Small intestine (tissue), 7 donors: ENCODE data around the gene TMEM50B. TPM values are rescaled to one million over a fixed set of nuclear protein-coding genes. Genes with fewer than 3 reads are reported as not detected.
"Not testable (repeated sequence)": the region's sequence is repeated elsewhere in the genome, so short reads cannot be mapped to it uniquely, and the experiment has no call there.

Experiments used
- DNase-seq, 2 donors: peaks; one replicate each; pipeline versions ENCODE4 v3.0.0 to v3.0.0-alpha.2; 2013
- FAIRE-seq: peaks from 2 replicates; lab custom pipeline; 2012; peaks lifted over from hg19 to GRCh38; lab: Jason Lieb, UNC
- H3K27ac ChIP-seq, 3 donors: one replicate each; pipeline ENCODE4 v1.5.1; 2013; ENCODE audit warnings: low read length in 2 of 3, mild to moderate bottlenecking in 2 of 3, control low read depth in 1 of 3, inconsistent platforms in 1 of 3, low read depth in 1 of 3, moderate library complexity in 1 of 3
- H3K27me3 ChIP-seq, 3 donors: one replicate each; pipeline ENCODE4 v1.6.1; 2013; ENCODE audit warnings: low read length in 3 of 3, inconsistent platforms in 1 of 3; ENCODE audit not compliant: control insufficient read depth in 3 of 3, insufficient read depth in 3 of 3
- H3K36me3 ChIP-seq, 3 donors: one replicate each; pipeline ENCODE4 v1.6.1; 2013; ENCODE audit warnings: low read length in 3 of 3, inconsistent platforms in 1 of 3, low read depth in 1 of 3, mild to moderate bottlenecking in 1 of 3, moderate library complexity in 1 of 3; ENCODE audit not compliant: control insufficient read depth in 3 of 3, insufficient read depth in 2 of 3
- H3K4me1 ChIP-seq, 3 donors: one replicate each; pipeline ENCODE4 v1.6.1; 2013; ENCODE audit warnings: low read length in 2 of 3, inconsistent platforms in 1 of 3, low read depth in 1 of 3, mild to moderate bottlenecking in 1 of 3, moderate library complexity in 1 of 3; ENCODE audit not compliant: control insufficient read depth in 3 of 3, insufficient read depth in 2 of 3
- H3K4me3 ChIP-seq, 3 donors: one replicate each; pipeline ENCODE4 v1.5.1; 2013; ENCODE audit warnings: low read length in 3 of 3, control low read depth in 1 of 3, inconsistent platforms in 1 of 3, low read depth in 1 of 3, mild to moderate bottlenecking in 1 of 3, moderate library complexity in 1 of 3
- H3K9me3 ChIP-seq, 2 donors: one replicate each; pipeline ENCODE4 v1.6.1; 2013; ENCODE audit warnings: low read depth in 1 of 2, low read length in 1 of 2; ENCODE audit not compliant: control insufficient read depth in 2 of 2, insufficient read depth in 1 of 2
- WGBS, 3 donors: extraction: QIAGEN DNeasy Blood & Tissue Kit; methylation state at CpG; one replicate each; pipeline ENCODE4 v1.1.7; 2013; 5-methylcytosine and 5-hydroxymethylcytosine counted together
- polyA plus RNA-seq, 4 donors: library from polyadenylated mRNA; stranded (reverse) in 3 of 4; unstranded in 1 of 4; fragments of 200-250 nt in 3 of 4; fragments of 120-200 nt in 1 of 4; gene quantifications; one replicate each; pipeline versions ENCODE4 v1.2.1 to v1.2.3, GENCODE V29; 2013
- donor health status: healthy with polysubstance abuse.
- donor health status: control.
- donor health status: control.
- donor health status: Bipolar disorder and iron deficiency.
- donor health status: healthy.

Gene TMEM50B
- polyA plus RNA-seq, 4 donors = 22.2 to 54.3 (median 50.1) TPM

GRCh38 chr21:33449616-33450015 lies 30.2 kb downstream of the TMEM50B start:
- Histone ChIP-seq H3K36me3 (peaks cover 2 to 30% (median 2%) of the 10 kb centered on the region in 3 donors), H3K9me3 (no peaks in the 10 kb centered on the region), H3K4me3 (no peak overlapping the region), H3K27ac (no peak overlapping the region), H3K27me3 (no peaks in the 10 kb centered on the region), H3K4me1 (peaks cover 0 to 13% (median 0%) of the 10 kb centered on the region in 3 donors)
- WGBS, 3 donors = 85 to 87% (median 86%) methylated on average over 4 of the region's 4 CpGs
- FAIRE-seq (no peak), DNase-seq (no peak)

- H3K9me3 ChIP-seq, H3K27ac ChIP-seq, FAIRE-seq, H3K4me3 ChIP-seq, H3K4me1 ChIP-seq, H3K27me3 ChIP-seq, DNase-seq: not testable (repeated sequence)
- peaks cover 2 to 27% (median 2%) of the 10 kb centered on the region in 3 donors for H3K36me3 ChIP-seq
- 97 to 100% (median 97%) methylated on average over 6 of the region's 6 CpGs for WGBS, 3 donors
These were observed 33.2 kb downstream of the TMEM50B start for GRCh38 chr21:33446620-33447019.

- peaks cover 0 to 3% (median 0%) of the 10 kb centered on the region in 3 donors for H3K4me1 ChIP-seq
- peak overlapping the region in 1 of 3 donors; percentile 16 for H3K27ac ChIP-seq
- no peaks in the 10 kb centered on the region for H3K9me3 ChIP-seq
- no peak overlapping the region for H3K4me3 ChIP-seq
- no peak for DNase-seq
- FAIRE-seq = no peak
- WGBS, 3 donors = 53 to 71% (median 65%) methylated on average over 2 of the region's 2 CpGs
- H3K36me3 ChIP-seq = peaks cover 2 to 32% (median 2%) of the 10 kb centered on the region in 3 donors
- no peaks in the 10 kb centered on the region for H3K27me3 ChIP-seq
These were observed 35.3 kb downstream of the TMEM50B start for GRCh38 chr21:33444499-33444898.

DNA sequence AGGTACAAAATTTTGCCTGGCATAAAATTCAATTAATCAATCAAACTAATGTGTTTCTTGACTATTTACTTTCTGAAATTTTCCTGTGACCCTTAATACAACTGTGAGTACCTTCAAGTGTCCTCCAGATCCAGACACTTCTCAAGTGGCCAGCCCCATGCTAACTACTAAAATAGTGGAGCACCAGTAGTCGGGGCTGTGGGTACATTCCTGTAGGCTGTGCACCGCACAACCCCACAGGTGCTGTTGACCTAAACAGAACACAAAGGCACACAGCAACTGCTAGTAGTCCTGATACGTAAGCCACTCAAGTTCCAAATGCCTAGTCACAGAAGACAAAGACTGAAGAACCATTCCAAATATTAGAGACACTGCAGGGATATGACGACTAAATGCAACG lies 36.6 kb downstream of the TMEM50B start:
- DNase-seq (no peak), FAIRE-seq (no peak)
- peaks cover 0 to 3% (median 0%) of the 10 kb centered on the region in 3 donors for H3K4me1 ChIP-seq
- 82 to 89% (median 88%) methylated on average over 5 of the region's 5 CpGs for WGBS, 3 donors
- H3K4me3 ChIP-seq = no peak overlapping the region
- H3K27me3 ChIP-seq = no peaks in the 10 kb centered on the region
- H3K9me3 ChIP-seq = no peaks in the 10 kb centered on the region
- H3K27ac ChIP-seq = peak overlapping the region in 1 of 3 donors; percentile 27
- H3K36me3 ChIP-seq = peaks cover 0 to 37% (median 2%) of the 10 kb centered on the region in 3 donors

GRCh38 chr21:33441489-33442477 lies 38.0 kb downstream of the TMEM50B start:
- no peaks in the 10 kb centered on the region for H3K27me3 ChIP-seq
- no peak for FAIRE-seq
- H3K36me3 ChIP-seq = peaks cover 0 to 43% (median 5%) of the 10 kb centered on the region in 3 donors
- no peak overlapping the region for H3K4me3 ChIP-seq
- DNase-seq = peak; percentile 65 to 67
- 58 to 62% (median 61%) methylated on average over 11 of the region's 11 CpGs for WGBS, 3 donors
- H3K9me3 ChIP-seq = no peaks in the 10 kb centered on the region
- peaks cover 0 to 3% (median 0%) of the 10 kb centered on the region in 3 donors for H3K4me1 ChIP-seq
- peak overlapping the region in 2 of 3 donors; percentile 37 to 83 for H3K27ac ChIP-seq

DNA sequence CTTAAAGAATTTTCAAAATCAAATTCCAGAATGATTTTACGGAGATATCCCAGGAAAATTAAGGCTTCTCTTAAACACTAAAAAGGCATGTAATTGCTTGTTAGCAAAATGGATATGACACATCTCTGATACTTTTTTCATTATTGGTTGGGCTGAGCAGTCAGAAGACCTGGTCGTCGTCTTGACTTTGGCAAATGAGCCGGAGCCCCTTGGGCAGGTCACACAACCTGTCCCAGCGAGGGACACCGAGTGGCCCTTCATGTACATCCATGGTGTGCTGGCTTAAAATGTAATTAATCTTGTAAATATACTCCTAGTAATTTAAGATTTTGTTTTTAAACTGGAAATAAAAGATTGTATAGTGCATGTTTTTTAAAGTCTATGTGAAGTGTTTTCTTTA lies 42.6 kb downstream of the TMEM50B start:
- DNase-seq = no peak
- 81 to 87% (median 82%) methylated on average over 6 of the region's 6 CpGs for WGBS, 3 donors
- Histone ChIP-seq H3K9me3 (no peaks in the 10 kb centered on the region), H3K36me3 (peaks cover 11 to 64% (median 18%) of the 10 kb centered on the region in 3 donors), H3K27ac (no peak overlapping the region), H3K4me1 (peaks cover 0 to 4% (median 0%) of the 10 kb centered on the region in 3 donors), H3K4me3 (no peak overlapping the region), H3K27me3 (no peaks in the 10 kb centered on the region)
- FAIRE-seq = no peak

DNA sequence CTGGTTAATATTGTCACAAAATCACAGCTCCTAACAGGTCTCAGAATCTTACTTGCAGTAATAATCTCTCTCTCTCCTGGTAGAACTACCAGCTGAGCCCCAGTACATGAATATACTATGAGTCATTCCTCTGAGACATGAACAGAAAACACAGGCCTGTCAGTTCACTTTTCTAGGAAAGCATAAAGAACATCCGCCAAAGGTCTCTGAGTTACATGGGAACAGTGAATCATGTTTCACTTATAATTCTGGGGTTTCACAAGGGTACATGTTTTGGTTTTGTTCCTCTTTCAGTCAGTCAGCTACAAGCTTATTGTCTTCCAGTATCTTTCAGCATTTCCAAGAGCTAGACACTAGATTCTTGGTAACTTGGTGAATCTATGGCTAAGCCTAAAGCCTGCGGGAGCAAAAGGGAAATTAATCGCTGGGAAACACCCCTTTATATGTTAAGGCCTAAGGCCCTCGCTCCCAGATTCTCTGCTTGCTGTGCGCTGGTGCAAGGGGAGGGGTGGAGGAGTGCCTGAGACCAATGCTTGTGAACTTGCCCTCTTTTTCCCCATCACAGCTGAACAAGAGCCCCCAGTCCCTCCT lies 44.9 kb downstream of the TMEM50B start:
- H3K4me1 ChIP-seq = peaks cover 0 to 4% (median 0%) of the 10 kb centered on the region in 3 donors
- no peak overlapping the region for H3K4me3 ChIP-seq
- H3K27me3 ChIP-seq = no peaks in the 10 kb centered on the region
- peaks cover 13 to 74% (median 18%) of the 10 kb centered on the region in 3 donors for H3K36me3 ChIP-seq
- peak overlapping the region in 1 of 3 donors; percentile 82 for H3K27ac ChIP-seq
- WGBS, 3 donors = 67 to 86% (median 77%) methylated on average over 5 of the region's 5 CpGs
- DNase-seq (no peak), FAIRE-seq (no peak)
- no peaks in the 10 kb centered on the region for H3K9me3 ChIP-seq

DNA sequence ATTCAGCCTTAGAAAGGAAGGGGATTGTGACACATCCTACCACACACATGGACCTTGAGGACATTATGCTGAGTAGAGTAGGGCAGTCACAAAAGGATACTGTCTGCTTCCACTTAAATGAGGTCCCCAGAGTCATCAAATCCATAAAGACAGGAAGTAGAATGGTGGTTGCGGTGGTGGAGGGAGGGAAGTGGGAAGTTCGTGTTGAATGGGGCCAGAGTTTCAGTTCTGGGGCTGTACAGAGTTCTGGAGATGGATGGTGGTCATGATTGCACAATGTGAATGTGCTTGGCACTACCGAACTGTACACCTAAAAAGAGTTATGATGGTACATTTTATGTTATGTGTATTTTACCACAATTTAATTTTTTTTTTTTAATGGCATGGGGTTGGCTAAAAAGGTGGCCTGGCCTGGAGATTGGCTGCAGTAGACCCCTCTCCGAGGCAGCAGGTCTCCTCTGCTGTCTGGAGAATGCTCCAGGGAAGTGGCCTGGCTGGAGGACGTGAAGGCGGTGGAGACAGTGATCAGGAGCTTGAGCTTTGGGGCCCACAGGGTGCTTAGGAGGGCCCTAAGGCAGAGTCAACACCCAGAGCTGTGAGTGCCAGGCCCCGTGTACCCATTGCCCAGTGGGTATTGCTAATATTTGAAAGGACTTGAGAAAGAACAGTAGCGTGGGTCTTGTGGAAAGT lies 46.2 kb downstream of the TMEM50B start:
- Histone ChIP-seq H3K4me3 (no peak overlapping the region), H3K4me1 (peaks cover 0 to 4% (median 0%) of the 10 kb centered on the region in 3 donors), H3K9me3 (no peaks in the 10 kb centered on the region), H3K36me3 (peaks cover 19 to 80% (median 22%) of the 10 kb centered on the region in 3 donors), H3K27ac (peak overlapping the region in 1 of 3 donors; percentile 80), H3K27me3 (no peaks in the 10 kb centered on the region)
- DNase-seq = no peak
- 81 to 88% (median 83%) methylated on average over 8 of the region's 8 CpGs for WGBS, 3 donors
- no peak for FAIRE-seq
